IPS DF 6.9 (cell line): ENCODE measurements around the gene FKBP2.
A peak's percentile ranks its signal among the peaks of the same experiment; 100 is the strongest.

Experiments
- DNase-seq: peaks from one replicate; pipeline ENCODE4 v3.0.0-alpha.2; 2013; ENCODE audit warnings: low read depth, low spot score
- H3K27ac ChIP-seq: one replicate; pipeline ENCODE4 v1.5.1; 2013; ENCODE audit warnings: low read length, control low read depth
- H3K27me3 ChIP-seq: 2 replicates; pipeline ENCODE4 v1.6.1; 2013; ENCODE audit warnings: mild to moderate bottlenecking, low read length; ENCODE audit not compliant: control insufficient read depth, insufficient read depth
- H3K36me3 ChIP-seq: 2 replicates; pipeline ENCODE4 v1.6.1; 2013; ENCODE audit warnings: low read length; ENCODE audit not compliant: control insufficient read depth, insufficient read depth
- H3K4me1 ChIP-seq: 2 replicates; pipeline ENCODE4 v1.6.1; 2013; ENCODE audit warnings: low read length; ENCODE audit not compliant: control insufficient read depth, insufficient read depth
- H3K4me3 ChIP-seq: 2 replicates; pipeline ENCODE4 v1.5.1; 2013; ENCODE audit warnings: mild to moderate bottlenecking, low read length
- H3K9me3 ChIP-seq: 2 replicates; pipeline ENCODE4 v1.6.1; 2013; ENCODE audit warnings: low read length, inconsistent platforms; ENCODE audit not compliant: control insufficient read depth, insufficient read depth
- WGBS: extraction: QIAGEN DNeasy Blood & Tissue Kit; methylation state at CpG from one replicate; pipeline ENCODE4 v1.1.7; 2013; ENCODE audit warnings: mixed read lengths, missing lambda C conversion rate; ENCODE audit not compliant: insufficient read length, insufficient coverage; 5-methylcytosine and 5-hydroxymethylcytosine counted together

Gene FKBP2

DNA sequence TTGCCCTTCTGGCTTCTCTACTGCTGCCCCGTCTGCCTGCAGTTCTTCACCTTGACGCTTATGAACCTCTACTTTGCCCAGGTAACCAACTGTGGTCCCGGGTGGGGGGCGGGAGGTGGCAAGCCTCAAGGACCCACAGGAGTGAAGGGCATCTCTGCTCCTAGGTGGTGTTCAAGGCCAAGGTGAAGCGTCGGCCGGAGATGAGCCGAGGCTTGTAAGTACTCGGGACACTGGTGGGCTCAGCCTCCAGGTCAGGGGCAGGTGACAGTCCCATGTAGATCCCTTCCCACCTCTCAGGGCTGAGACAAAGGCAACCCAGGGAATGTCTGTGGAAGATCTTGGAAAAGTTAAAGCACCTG, 45.9 kb downstream of the FKBP2 start:
- Histone ChIP-seq H3K4me3 (no peak overlapping the region), H3K36me3 (no peaks in the 10 kb centered on the region), H3K4me1 (peaks cover 5% of the 10 kb centered on the region; the same call in 1 of the 2 replicates), H3K27ac (no peak overlapping the region), H3K9me3 (no peaks in the 10 kb centered on the region), H3K27me3 (peaks cover 16% of the 10 kb centered on the region)
- DNase-seq = no peak
- no CpG with 5 or more reads among the region's 9 CpGs for WGBS

GRCh38 chr11:64287676-64288352, 46.9 kb downstream of the FKBP2 start:
- H3K36me3 ChIP-seq = no peaks in the 10 kb centered on the region
- no peak overlapping the region; the same call in 1 of the 2 replicates for H3K4me3 ChIP-seq
- no CpG with 5 or more reads among the region's 33 CpGs for WGBS
- no peak overlapping the region for H3K27ac ChIP-seq
- H3K27me3 ChIP-seq = peaks cover 26% of the 10 kb centered on the region
- H3K9me3 ChIP-seq = no peaks in the 10 kb centered on the region
- H3K4me1 ChIP-seq = peaks cover 9% of the 10 kb centered on the region; the same call in 1 of the 2 replicates
- no peak for DNase-seq

- no CpG with 5 or more reads among the region's 9 CpGs for WGBS
- Histone ChIP-seq H3K27ac (no peak overlapping the region), H3K4me1 (peaks cover 9% of the 10 kb centered on the region; the same call in 1 of the 2 replicates), H3K27me3 (peaks cover 31% of the 10 kb centered on the region), H3K36me3 (no peaks in the 10 kb centered on the region), H3K9me3 (no peaks in the 10 kb centered on the region), H3K4me3 (no peak overlapping the region)
- DNase-seq = no peak
Observed at GRCh38 chr11:64288353-64288750, 47.5 kb downstream of the FKBP2 start.

DNA sequence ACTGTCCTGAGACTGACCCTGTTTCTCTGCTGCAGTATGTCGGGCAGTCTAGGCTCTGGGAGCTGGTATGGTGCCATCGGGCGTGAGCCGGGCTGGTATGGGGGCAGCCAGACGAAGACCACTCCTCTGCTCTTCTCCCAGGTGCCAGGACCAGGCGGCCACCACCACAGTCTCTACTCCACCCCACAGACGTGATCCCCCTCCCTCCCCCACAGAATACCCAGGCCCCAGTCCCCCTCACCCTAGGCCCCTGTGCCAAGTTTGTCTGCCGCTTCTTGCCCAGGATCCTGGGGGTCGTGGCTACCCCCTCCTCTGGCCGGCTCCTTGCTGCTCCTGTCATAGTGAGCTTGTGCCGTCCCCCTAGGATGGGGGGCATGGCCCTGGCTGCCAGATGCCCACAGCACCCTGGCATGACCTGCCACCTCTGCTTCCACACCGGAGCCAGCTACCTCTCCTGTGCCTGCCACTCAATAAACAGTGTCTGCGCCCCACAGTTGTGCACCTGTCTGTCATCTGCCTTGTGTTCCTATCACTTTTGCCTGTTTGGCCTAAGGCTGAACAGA, 48.2 kb downstream of the FKBP2 start:
- Histone ChIP-seq H3K36me3 (no peaks in the 10 kb centered on the region), H3K27me3 (peaks cover 39% of the 10 kb centered on the region), H3K4me3 (no peak overlapping the region), H3K9me3 (no peaks in the 10 kb centered on the region), H3K4me1 (peaks cover 9% of the 10 kb centered on the region; the same call in 1 of the 2 replicates), H3K27ac (no peak overlapping the region)
- no peak for DNase-seq
- no CpG with 5 or more reads among the region's 13 CpGs for WGBS

DNA sequence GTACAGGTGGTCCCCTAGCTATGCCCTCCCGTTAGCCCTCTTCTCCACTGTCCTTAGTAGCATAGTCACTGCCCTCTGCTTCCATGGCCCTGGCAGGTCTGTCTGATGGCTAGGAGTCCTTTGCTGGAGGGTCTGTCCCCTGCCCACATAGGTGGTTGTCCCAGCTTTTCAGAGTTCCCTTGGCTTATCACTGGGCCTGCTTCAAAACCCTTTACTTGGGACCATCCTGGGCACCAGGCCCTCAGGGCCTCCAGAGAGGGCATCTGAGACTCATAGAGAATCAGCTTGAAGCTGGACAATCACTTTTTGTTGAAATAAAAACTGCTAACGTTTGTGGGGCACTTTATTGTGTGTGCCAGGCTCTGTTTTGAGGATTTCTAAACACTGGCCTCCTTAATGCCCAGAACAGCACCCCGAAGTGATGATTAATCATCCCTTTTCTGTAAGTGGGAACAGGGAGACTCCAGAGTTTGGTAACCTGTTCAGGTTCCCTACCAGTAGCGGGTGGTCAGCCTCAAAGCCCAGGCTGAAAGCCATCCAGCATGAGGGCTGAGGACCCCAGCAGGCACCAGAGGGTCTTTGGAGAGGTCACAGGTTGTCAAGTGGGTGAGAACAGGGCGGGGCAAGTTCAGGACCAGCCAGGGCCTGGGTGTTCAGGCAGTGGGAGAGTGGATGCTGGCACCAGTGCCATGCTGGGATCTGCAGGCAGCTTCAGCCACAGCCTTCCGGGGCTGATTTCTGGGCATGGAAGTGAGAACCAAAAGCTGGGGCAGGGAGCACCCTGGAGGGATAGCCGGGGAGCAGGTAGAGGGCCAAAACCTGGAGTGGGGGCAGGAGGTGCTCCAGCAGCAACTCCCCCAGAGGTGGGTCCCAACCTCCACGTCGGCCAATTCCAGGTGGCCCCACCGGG, 49.7 kb downstream of the FKBP2 start:
- WGBS = no CpG with 5 or more reads among the region's 10 CpGs

GRCh38 chr11:64291262-64291751, 50.4 kb downstream of the FKBP2 start, which contains the start of gene KCNK4:
Gene KCNK4 (plus strand): TSS chr11:64291302. CDS start chr11:64293019, 1,717 bp downstream.
- no peak for DNase-seq
- Histone ChIP-seq H3K27me3 (peaks cover 60% of the 10 kb centered on the region), H3K9me3 (no peaks in the 10 kb centered on the region), H3K36me3 (no peaks in the 10 kb centered on the region), H3K4me3 (peak within 1 kb of the TSS; percentile 33; the same call in 1 of the 2 replicates), H3K4me1 (peaks cover 6% of the 10 kb centered on the region; the same call in 1 of the 2 replicates), H3K27ac (no peak within 1 kb of the TSS)
- WGBS = no CpG with 5 or more reads among the region's 45 CpGs

More for the DNA sequence above, 49.7 kb downstream of the FKBP2 start:
- Histone ChIP-seq H3K4me1 (peaks cover 9% of the 10 kb centered on the region; the same call in 1 of the 2 replicates), H3K4me3 (no peak overlapping the region), H3K9me3 (no peaks in the 10 kb centered on the region), H3K36me3 (no peaks in the 10 kb centered on the region), H3K27me3 (peaks cover 53% of the 10 kb centered on the region), H3K27ac (no peak overlapping the region)
- no peak for DNase-seq

- no peaks in the 10 kb centered on the region for H3K36me3 ChIP-seq
- WGBS = no CpG with 5 or more reads among the region's 96 CpGs
- peak overlapping the region; percentile 33; the same call in 1 of the 2 replicates for H3K4me3 ChIP-seq
- DNase-seq = no peak
- peaks cover 66% of the 10 kb centered on the region for H3K27me3 ChIP-seq
- peaks cover 4% of the 10 kb centered on the region; the same call in 1 of the 2 replicates for H3K4me1 ChIP-seq
- no peak overlapping the region for H3K27ac ChIP-seq
- H3K9me3 ChIP-seq = no peaks in the 10 kb centered on the region
Observed at GRCh38 chr11:64291752-64292459, 51.0 kb downstream of the FKBP2 start.

- Histone ChIP-seq H3K4me3 (peak overlapping the region; percentile 33; the same call in 1 of the 2 replicates), H3K4me1 (peaks cover 5% of the 10 kb centered on the region; the same call in 1 of the 2 replicates), H3K9me3 (no peaks in the 10 kb centered on the region), H3K27ac (no peak overlapping the region), H3K27me3 (peaks cover 73% of the 10 kb centered on the region), H3K36me3 (no peaks in the 10 kb centered on the region)
- DNase-seq = no peak
- no CpG with 5 or more reads among the region's 42 CpGs for WGBS
Observed at GRCh38 chr11:64292460-64293254, 51.8 kb downstream of the FKBP2 start.
